Epidermal melanocyte (primary cell): Measurements from ENCODE around the gene PAX2.
"Not testable (repeated sequence)": the region's sequence is repeated elsewhere in the genome, so short reads cannot be mapped to it uniquely, and the experiment has no call there.

Experiments
- DNase-seq: peaks from one replicate; pipeline ENCODE4 v3.0.0; 2011; ENCODE audit warnings: low spot score; ENCODE audit not compliant: insufficient read length

The PAX2 gene

DNA sequence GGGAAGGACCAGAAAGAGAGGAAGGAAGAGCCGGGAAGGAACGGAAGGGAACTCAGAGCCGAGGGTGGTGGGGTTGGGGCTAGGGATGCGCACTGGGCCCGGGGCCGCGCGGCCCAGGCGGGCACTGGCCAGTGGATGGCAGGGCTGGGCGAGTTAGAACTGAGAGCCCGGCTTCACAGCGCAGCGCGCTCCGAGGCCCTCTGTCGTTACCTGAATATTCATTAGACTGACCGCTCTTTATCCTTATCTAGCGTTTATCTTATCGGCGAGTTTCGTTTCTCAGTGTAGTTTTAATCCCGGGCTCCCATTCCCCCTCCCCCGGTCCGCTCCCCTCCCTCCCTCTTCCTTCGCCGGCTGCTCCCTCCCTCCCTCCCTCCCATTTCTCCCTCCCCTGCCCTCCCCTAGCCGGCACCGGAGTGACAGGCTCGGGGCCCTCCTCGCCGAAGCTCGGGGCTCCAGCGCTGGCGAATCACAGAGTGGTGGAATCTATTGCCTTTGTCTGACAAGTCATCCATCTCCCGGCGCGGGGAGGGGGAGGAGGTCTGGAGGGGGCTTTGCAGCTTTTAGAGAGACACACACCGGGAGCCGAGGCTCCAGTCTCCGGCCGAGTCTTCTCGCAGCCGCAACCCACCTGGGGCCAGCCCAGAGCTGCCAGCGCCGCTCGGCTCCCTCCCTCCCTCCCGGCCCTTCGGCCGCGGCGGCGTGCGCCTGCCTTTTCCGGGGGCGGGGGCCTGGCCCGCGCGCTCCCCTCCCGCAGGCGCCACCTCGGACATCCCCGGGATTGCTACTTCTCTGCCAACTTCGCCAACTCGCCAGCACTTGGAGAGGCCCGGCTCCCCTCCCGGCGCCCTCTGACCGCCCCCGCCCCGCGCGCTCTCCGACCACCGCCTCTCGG lies at the start of gene PAX2:
PAX2 (plus strand) TSS at position 596 of the 895 bp plus-strand sequence. CDS start 679 bp downstream, outside the sequence.
- DNase-seq = peak; percentile 15

DNA sequence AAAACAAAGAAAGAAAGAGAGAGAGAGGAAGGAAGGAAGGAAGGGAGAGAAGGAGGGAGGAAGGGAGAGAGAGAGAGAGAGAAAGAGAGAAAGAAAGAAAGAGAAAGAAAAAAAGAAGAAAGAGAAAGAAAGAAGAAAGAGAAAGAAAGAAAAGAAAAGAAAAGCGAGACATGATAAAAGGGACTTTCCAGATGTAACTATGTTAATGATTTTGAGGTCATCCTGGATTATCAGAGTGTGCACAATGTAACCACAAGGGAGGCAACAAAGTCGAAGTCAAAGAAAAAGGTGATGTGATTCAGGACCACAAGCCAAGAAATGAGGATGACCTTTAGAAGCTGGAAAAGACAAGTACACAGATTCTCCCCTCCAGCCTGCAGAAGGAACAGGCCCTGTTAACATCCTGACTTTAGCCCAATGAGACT lies 48.9 kb upstream of the PAX2 start:
- DNase-seq = no peak

DNA sequence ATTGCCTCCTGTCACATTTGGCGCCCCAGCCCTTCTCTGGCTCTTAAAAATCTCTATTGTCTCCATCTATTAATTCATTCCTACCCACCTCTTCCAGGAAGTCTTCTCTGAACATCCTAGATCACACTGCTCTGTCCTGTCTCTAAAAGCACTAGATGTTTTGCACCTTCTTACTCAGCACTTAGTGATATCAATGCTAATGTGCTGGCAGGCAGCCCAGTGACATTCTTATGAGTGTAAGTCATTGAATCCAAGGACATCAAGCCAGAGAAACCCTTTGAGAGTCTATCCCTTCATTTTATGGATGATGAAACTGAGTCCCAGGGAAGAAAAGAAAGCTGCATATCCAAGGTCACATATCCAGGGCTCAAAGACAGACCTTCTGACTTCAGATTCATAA lies 48.3 kb upstream of the PAX2 start:
- DNase-seq = no peak

DNA sequence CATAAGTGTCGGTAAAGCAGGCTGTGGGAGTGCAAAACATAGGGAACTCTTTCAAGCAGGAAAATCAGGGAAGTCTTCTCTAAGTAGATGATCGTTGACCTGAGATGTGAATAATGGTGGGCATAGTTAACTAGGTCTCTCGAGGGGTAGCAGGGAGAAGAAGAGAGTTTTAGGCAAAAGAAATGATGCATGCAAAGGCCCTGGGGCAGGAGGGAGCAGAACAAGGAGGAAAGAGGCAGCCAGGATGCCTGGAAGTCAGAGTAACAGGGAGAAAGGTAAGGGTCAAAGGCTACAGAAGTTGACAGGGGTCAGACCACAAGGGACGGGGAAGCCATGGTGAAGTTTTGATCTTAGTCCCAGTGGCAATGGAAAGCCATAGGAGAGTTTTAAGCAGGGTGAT lies 47.8 kb upstream of the PAX2 start:
- DNase-seq = no peak

DNA sequence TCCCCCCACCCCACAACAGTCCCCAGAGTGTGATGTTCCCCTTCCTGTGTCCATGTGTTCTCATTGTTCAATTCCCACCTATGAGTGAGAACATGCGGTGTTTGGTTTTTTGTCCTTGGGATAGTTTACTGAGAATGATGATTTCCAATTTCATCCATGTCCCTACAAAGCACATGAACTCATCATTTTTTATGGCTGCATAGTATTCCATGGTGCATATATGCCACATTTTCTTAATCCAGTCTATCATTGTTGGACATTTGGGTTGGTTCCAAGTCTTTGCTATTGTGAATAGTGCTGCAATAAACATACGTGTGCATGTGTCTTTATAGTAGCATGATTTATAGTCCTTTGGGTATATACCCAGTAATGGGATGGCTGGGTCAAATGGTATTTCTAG lies 43.7 kb upstream of the PAX2 start:
- DNase-seq = not testable (repeated sequence)

DNA sequence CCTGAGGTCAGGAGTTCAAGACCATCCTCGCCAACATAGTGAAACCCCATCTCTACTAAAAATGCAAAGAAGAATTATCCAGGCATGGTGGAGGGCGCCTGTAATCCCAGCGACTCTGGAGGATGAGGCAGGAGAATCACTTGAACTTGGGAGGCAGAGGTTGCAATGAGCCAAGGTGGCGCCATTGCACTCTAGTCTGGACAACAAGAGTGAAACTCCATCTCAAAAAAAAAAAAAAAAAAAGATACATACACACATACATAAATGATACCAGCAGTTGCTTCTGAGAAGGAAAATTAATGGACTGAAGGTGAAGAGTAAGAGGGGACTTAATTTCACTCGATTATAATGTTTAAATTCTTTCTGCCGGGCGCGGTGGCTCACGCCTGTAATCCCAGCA lies 40.2 kb upstream of the PAX2 start:
- no peak for DNase-seq

DNA sequence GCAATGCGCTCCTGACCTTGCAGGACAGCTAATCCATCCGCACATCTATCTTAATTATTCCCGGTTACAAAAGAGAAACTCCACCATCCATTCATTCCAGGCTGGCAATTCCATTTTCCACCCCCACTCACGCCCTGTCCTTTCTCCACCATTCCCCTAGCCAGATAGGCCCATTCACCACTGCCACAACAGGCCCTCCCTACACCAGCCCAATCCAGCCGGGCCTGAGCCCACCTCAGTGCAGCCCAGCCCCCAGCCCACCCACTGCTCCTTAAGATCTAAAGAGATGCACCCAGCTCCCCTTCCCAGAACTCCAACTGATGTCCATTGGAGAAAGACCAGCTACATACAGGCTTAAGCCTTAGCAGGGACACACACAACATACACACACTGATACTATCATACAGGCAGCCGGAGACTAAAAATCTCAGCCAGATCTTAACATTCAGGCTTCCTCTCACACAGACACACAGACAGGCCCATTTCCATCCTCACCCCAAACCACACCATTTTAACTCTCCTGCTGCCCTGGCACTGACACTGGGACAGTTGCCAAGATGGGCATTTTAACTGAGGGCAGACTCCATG lies 38.0 kb upstream of the PAX2 start:
- no peak for DNase-seq

DNA sequence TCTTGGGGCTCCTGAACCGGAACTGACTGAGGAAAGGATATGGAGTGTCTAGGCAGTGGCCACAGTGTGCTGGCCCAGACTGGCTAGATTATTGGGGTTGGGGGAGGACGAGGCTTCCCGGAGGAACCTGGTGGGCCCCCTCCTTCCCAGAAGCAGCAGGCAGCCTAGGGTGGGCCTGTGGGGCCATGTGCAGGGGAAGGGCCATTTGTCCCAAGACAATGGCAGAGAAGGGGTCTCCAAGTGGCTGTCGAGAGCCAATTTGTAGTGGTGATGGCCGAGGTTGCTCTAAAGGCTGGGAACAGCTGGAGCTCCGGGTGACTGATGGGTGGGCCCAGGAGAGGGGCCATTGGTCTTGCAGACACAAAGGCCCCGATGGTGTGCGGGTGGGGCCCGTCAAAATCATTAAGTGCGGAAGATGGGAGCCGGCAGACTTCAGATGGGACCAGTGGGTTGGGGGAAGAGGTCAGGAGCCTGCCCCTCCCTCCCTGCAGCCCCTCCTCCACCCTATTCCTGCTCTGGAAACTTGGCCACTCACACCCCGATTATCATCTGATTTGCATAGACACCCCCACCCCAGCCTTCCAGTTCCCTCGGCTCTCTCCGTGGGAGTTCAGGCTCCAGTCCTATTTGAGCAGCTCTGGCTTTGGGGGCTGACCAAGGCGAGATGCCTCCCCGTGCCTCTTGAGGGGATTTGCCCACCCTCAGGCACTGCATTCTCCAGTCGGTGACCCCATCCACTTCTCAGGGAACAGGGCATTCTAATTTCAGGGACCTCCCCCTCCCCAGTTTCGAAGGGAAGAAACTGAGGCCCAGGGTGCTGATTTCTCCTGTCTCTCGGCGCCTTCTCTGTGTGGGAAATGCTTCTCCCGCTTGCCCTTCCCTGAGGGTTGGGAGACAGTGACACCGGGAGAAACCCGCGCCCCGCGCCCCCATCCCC lies 36.0 kb upstream of the PAX2 start:
- DNase-seq = no peak

DNA sequence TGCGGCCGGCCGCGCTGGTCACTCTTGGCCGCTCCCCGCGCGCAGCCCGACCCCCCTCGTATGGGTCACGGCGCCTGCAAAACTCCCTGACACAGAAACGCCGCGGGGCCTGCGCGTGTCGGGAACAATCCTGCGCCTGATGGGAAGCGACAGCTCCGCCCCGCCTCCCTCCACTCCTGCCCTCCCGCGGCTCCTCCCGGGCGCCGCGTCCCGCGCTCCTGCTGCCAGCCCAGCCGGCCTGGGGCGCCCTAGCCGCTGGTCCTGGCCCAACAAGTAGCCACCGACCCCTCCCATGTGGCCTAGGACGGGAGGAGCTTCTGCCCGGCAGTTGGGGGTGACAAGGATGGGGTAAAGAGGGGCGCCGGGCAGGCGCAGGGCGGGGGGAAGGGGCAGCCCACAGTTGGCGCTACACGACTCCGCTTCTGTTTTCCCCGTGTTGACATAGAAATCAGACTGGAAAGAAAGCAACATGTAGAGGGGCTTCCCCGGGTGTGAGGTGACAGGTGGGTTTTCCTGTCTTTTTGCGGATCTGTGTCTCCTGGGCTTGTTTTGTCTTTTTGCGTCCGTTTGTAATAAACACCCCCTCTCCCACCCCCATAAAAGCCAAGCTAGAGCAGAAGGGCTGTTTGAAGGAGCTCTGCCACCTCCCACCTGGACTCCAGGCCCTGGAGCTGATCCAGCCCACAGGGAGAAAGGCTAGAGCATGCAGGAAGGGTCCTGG lies 35.1 kb upstream of the PAX2 start:
- no peak for DNase-seq

DNA sequence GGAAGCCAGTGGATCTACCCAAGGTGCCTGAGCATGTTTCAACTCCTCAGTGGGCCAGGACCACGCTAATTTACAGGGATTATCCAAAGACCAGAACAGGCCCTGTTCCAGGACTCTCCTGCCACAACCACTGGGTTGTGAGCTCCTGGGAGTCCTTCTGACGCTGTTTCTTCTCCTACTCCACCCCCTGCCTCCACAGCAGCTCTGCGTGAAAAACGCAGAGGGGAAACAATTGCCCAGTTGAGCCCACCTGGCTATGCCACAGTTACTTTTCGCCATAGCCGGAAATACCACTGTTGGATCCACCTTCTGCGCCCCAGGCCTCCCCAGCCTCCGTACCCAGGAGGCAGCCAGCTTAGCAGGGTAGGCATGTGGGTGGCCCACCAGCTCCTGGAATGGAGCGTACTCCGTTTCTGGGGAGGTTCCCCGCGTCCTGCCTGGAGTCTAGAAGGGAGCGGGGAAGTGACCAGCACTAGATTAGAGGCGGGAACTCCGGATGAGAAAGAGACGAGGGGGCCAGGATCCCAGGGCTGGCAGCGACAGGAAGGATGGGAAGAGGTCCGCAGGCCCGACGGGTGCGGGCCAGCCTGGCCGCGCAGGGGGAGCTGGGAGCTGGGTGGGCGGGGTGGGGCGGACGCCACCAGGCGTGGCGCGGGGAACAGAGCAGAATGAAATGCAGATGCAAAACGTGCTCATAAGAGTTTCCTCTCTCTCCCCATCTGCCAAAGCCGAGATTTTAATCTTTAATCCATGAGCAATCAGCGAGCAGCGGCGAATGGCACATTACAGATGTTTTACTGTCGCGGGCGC lies 32.1 kb upstream of the PAX2 start:
- DNase-seq = no peak

DNA sequence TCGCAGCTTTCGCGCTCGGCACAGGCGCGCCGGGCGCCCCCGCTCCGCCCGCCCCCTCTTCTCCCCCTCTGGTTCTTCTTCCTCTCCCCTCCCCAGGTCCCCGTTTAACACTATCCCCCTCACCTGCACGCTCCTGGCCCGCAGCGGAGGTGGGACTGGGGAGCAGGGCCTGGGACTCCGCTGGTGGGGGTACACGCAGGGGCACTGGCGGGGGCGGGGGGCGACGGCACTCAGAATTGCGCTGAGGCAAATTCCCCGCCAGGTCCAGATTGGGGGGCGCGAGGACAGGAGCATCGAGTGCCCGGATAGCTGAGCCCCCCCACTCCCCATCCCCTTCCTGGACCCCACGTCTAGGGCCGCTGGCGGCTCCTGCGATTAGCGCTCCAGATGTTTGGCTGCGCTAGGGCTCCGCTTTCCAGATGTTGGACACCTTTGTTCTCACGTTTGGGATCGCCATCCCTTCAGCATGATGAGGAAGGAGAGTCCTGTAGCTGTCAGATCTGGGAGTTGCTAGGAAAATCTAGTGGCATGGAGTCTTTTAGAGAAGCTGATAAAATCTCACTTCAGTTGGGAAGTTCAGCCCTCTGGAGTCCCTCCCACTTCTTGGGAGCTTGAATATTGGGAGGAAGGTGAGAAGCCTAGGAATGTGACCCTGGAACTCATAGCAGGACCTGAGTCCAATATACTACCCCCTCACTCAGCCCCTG lies 31.4 kb upstream of the PAX2 start:
- DNase-seq = no peak

DNA sequence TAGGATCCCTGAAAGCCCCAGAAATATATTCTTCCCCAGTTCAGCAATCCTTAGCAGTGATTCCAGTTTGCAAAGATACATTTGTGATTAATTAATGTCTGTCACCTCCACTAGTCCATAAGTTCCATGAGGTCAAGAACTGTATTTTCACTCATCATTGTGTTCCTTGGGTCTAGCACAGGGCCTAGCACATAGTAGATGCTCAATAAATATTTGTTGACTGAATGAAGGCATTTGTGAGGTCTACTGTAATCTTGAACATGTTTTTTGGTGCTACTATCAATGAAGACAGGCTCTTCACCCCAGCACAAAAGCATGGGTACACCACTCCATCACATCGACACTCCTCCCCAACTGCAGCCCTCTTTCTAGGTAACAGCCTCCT lies 30.8 kb upstream of the PAX2 start:
- no peak for DNase-seq

DNA sequence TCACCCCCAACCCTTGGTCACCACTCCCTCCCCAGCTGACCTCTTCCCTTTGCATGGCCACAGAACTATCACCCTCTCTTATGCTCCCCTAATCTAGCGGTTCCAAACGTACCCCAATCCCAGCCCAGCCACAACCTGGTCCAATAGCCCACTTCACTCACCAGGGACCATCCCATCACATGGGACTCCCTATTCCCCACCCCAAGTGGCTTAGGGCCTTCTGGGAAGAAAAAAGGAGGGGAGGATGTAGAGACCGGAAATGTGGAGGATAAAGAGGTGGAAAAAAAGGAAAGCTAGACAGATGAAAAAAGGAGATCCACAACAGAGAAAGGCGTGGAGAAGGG lies 30.3 kb upstream of the PAX2 start:
- no peak for DNase-seq

DNA sequence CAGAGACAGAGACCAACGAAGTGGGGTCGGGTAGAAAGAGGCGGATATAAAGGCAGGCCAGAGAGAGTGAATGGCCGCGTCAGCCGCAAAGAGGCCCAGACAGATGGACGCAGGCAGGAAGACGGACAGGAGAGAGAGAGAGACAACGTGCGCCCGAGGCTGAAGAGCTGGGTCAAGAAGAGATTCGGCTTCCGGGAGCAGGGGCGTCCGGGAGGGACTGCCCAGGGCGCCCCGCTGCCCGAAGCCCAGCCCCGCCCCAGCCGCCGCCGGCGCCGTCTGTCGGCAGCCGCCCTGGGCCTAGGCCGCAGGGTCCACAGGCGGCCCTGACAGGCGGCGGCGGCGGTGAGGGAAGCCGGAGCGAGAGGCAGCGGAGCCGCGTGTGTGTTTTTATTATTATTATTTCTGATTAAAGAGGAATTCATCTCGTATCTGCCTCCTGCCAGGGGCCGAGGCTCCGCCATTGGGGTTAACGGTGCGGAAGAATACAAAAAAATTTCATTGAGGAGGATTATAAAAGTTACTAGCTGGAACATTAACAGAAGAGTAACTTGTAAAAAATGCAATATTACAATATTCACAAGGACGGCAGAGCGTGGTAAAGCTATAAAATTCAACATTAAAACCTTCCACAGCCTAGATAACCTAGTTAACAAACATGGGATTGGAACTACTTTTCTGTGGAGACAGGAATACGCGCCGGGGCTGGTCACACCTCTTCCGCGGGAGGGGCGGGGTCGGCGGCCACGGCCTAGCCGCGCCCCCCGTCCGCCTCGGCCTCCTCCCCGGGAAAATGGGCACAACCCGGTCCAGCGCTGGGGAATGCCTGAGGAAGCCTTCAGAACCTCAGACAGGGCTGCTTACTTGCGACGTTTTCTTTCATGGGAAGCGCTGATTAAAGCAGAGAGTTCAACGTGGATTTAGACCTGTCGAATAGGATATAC lies 29.7 kb upstream of the PAX2 start:
- no peak for DNase-seq

DNA sequence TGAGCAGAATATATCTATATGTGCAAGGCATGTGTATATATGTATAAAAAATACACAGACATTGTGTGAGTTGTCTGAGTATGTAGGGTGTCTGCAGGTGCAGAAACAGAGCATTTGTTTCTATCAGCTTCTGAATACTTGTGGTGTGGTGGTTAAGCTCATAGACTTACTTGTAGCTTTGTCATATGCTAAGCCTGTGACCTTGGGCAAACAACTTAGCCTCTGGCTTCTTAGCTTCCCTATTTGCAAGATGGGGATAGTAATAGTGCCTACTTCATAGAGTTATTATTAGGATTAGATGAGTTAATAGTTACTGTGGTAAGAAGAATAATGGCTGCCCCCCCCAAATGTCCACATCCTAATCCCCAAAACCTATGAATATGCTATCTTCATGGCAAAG lies 28.2 kb upstream of the PAX2 start:
- no peak for DNase-seq

DNA sequence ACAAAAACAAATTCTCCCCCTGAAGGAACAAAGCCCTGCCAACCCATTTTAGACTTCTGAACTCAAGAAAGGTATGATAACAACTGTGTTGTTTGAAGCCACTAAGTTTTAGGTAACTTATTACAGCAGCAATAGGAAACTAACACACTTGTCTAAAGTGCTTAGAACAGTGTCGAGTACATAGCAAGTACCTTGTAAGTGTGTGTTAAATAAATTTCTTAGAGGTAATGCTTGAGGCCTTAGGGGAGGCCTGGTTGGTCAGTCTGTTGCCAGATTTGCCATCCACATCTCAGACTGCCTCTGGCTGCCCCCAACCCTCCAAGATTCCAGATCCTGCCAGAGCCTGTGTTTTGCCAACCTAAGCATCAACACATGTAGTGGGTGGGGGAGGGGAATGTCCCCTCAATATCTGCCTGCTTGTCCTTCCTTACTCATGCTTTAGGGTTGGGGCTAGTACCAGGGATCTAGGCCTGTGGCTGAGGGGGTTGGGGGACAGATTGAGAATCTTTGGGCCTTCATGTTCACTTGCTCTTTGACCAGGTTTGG lies 27.1 kb upstream of the PAX2 start:
- DNase-seq = no peak

DNA sequence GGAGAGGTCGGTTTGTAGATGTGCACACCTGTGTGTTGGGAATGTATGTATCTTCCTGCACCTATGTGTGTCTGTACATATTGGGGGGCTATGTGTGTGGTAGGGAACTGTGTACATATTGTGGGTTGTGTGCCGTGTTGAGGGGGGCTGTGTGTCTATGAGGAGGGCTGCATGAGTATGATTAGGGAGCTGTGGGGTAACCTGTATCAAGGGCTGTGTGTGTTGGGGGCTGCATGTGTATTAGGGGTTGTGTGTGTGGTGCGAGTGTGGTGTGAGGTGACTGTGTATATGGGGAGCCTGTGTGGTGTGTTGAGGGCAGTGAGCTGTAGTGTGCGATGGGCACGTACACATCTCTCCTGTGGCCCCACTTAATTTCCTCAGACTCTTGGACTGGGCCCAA lies 22.2 kb upstream of the PAX2 start:
- DNase-seq = no peak

DNA sequence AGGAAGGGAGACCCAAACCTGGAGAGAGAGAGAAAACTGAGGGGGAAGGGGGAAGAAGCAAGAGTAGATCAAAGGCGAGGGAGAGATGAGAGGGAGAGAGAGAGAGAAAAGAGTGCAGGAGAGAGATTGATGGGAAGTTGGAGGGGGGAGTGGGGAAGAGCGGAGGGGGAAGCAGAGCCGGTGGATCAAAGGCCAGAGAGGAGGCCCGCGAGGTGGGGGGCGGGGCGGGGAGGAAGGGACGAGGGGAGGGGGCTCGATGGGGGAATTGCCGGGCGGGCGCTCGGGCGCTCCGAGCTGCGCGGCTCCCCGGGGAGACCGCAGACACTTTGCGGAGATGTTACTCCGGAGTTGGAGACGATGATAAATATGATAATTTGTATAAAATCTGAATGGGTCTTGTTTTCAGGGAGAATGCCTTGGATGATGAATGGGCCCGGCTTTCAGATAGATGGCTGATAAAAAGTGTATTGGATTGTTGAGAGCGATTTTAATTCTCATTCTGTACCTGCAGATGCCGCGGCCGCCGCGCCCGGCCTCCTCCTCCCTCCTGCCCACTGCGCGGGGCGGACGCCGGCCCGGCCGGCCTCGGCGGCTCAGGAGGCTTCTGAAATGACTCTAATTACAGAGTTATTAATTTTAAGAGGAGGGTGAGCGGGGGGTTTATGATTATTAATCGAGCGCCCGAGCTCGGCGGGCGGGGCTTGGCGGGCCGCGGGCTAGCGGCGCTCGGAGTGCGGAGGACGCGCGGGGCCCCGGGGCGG lies 21.4 kb upstream of the PAX2 start:
- no peak for DNase-seq
